ENCODE data around the gene GJA1.
"Not testable (repeated sequence)": the region's sequence is repeated elsewhere in the genome, so short reads cannot be mapped to it uniquely, and the experiment has no call there.

The GJA1 gene

GRCh38 chr6:121442576-121442975 lies 7.1 kb downstream of the GJA1 start:
- in situ Hi-C loops (cut with MboI; ENCODE audit: low sequenced_read_pairs) = loop anchor here (25.0 kb wide), 2 partner anchors 420 to 595 kb away; no protein-coding TSS in a partner anchor
- DNase-seq (ENCODE audit: low spot score in 2 of 2) = no peak
- Histone ChIP-seq H3K27me3 (ENCODE audit: low read depth) (peaks cover 51% of the 10 kb centered on the region), H3K4me1 (no peaks in the 10 kb centered on the region), H3K36me3 (replicated peaks) (no peaks in the 10 kb centered on the region), H3K4me3 (no peak overlapping the region), H3K9me3 (no peaks in the 10 kb centered on the region)

- H3K9me3 ChIP-seq = no peaks in the 10 kb centered on the region
- in situ Hi-C loops (cut with MboI; ENCODE audit: low sequenced_read_pairs) = loop anchor here (25.0 kb wide), 2 partner anchors 418 to 593 kb away; no protein-coding TSS in a partner anchor
- H3K4me3 ChIP-seq = no peak overlapping the region
- no peak for DNase-seq (ENCODE audit: low spot score in 2 of 2)
- no peaks in the 10 kb centered on the region for H3K36me3 ChIP-seq (replicated peaks)
- peaks cover 36% of the 10 kb centered on the region for H3K27me3 ChIP-seq (ENCODE audit: low read depth)
- H3K4me1 ChIP-seq = no peaks in the 10 kb centered on the region
Measured at GRCh38 chr6:121443971-121444541, 8.6 kb downstream of the GJA1 start.

GRCh38 chr6:121446705-121447104 lies 11.3 kb downstream of the GJA1 start:
- not testable (repeated sequence) for DNase-seq (ENCODE audit: low spot score in 2 of 2); H3K36me3 ChIP-seq (replicated peaks); H3K4me1 ChIP-seq; H3K9me3 ChIP-seq; H3K4me3 ChIP-seq
- peaks cover 22% of the 10 kb centered on the region for H3K27me3 ChIP-seq (ENCODE audit: low read depth)
- in situ Hi-C loops (cut with MboI; ENCODE audit: low sequenced_read_pairs) = loop anchor here (25.0 kb wide), 2 partner anchors 416 to 591 kb away; no protein-coding TSS in a partner anchor

GRCh38 chr6:121447746-121448145 lies 12.3 kb downstream of the GJA1 start:
- H3K4me3 ChIP-seq; H3K36me3 ChIP-seq (replicated peaks); DNase-seq (ENCODE audit: low spot score in 2 of 2); H3K4me1 ChIP-seq; H3K9me3 ChIP-seq: not testable (repeated sequence)
- H3K27me3 ChIP-seq (ENCODE audit: low read depth) = peaks cover 13% of the 10 kb centered on the region
- in situ Hi-C loops (cut with MboI; ENCODE audit: low sequenced_read_pairs) = loop anchor here (25.0 kb wide), 2 partner anchors 415 to 590 kb away; no protein-coding TSS in a partner anchor

GRCh38 chr6:121448528-121448927 lies 13.1 kb downstream of the GJA1 start:
- not testable (repeated sequence) for H3K9me3 ChIP-seq; H3K36me3 ChIP-seq (replicated peaks); DNase-seq (ENCODE audit: low spot score in 2 of 2); H3K4me3 ChIP-seq; H3K4me1 ChIP-seq; H3K27me3 ChIP-seq (ENCODE audit: low read depth)
- in situ Hi-C loops (cut with MboI; ENCODE audit: low sequenced_read_pairs) = loop anchor here (25.0 kb wide), 2 partner anchors 414 to 589 kb away; no protein-coding TSS in a partner anchor

GRCh38 chr6:121449331-121449730 lies 13.9 kb downstream of the GJA1 start:
- Histone ChIP-seq H3K27me3 (ENCODE audit: low read depth) (peaks cover 3% of the 10 kb centered on the region; the same call in 1 of the 2 replicates), H3K9me3 (no peaks in the 10 kb centered on the region), H3K4me1 (no peaks in the 10 kb centered on the region), H3K36me3 (replicated peaks) (no peaks in the 10 kb centered on the region), H3K4me3 (no peak overlapping the region)
- in situ Hi-C loops (cut with MboI; ENCODE audit: low sequenced_read_pairs) = loop anchor here (25.0 kb wide), 2 partner anchors 413 to 588 kb away; no protein-coding TSS in a partner anchor
- no peak for DNase-seq (ENCODE audit: low spot score in 2 of 2)

GRCh38 chr6:121450242-121450641 lies 14.8 kb downstream of the GJA1 start:
- no peaks in the 10 kb centered on the region for H3K4me1 ChIP-seq
- no peak for DNase-seq (ENCODE audit: low spot score in 2 of 2)
- no peak overlapping the region for H3K4me3 ChIP-seq
- H3K9me3 ChIP-seq = no peaks in the 10 kb centered on the region
- no peaks in the 10 kb centered on the region for H3K27me3 ChIP-seq (ENCODE audit: low read depth)
- H3K36me3 ChIP-seq (replicated peaks) = no peaks in the 10 kb centered on the region
- in situ Hi-C loops (cut with MboI; ENCODE audit: low sequenced_read_pairs) = no loop called here

- no peaks in the 10 kb centered on the region for H3K4me1 ChIP-seq
- no peaks in the 10 kb centered on the region for H3K27me3 ChIP-seq (ENCODE audit: low read depth)
- DNase-seq (ENCODE audit: low spot score in 2 of 2) = no peak
- in situ Hi-C loops (cut with MboI; ENCODE audit: low sequenced_read_pairs) = no loop called here
- no peaks in the 10 kb centered on the region for H3K36me3 ChIP-seq (replicated peaks)
- H3K4me3 ChIP-seq = no peak overlapping the region
- no peaks in the 10 kb centered on the region for H3K9me3 ChIP-seq
Measured at GRCh38 chr6:121451250-121451649, 15.8 kb downstream of the GJA1 start.

GRCh38 chr6:121453191-121453590 lies 17.7 kb downstream of the GJA1 start:
- Histone ChIP-seq H3K36me3 (replicated peaks) (no peaks in the 10 kb centered on the region), H3K4me1 (no peaks in the 10 kb centered on the region), H3K9me3 (no peaks in the 10 kb centered on the region), H3K27me3 (ENCODE audit: low read depth) (no peaks in the 10 kb centered on the region), H3K4me3 (no peak overlapping the region)
- in situ Hi-C loops (cut with MboI; ENCODE audit: low sequenced_read_pairs) = no loop called here
- no peak for DNase-seq (ENCODE audit: low spot score in 2 of 2)

GRCh38 chr6:121460170-121460569 lies 24.7 kb downstream of the GJA1 start:
- Histone ChIP-seq H3K4me3 (no peak overlapping the region), H3K9me3 (no peaks in the 10 kb centered on the region), H3K4me1 (no peaks in the 10 kb centered on the region), H3K27me3 (ENCODE audit: low read depth) (no peaks in the 10 kb centered on the region), H3K36me3 (replicated peaks) (no peaks in the 10 kb centered on the region)
- in situ Hi-C loops (cut with MboI; ENCODE audit: low sequenced_read_pairs) = no loop called here
- no peak for DNase-seq (ENCODE audit: low spot score in 2 of 2)

GRCh38 chr6:121463087-121463486 lies 27.6 kb downstream of the GJA1 start:
- H3K36me3 ChIP-seq (replicated peaks) = no peaks in the 10 kb centered on the region
- H3K4me3 ChIP-seq = no peak overlapping the region
- in situ Hi-C loops (cut with MboI; ENCODE audit: low sequenced_read_pairs) = no loop called here
- DNase-seq (ENCODE audit: low spot score in 2 of 2) = no peak
- H3K4me1 ChIP-seq = no peaks in the 10 kb centered on the region
- no peaks in the 10 kb centered on the region for H3K9me3 ChIP-seq
- no peaks in the 10 kb centered on the region for H3K27me3 ChIP-seq (ENCODE audit: low read depth)

- no peaks in the 10 kb centered on the region for H3K36me3 ChIP-seq (replicated peaks)
- H3K4me3 ChIP-seq = no peak overlapping the region
- in situ Hi-C loops (cut with MboI; ENCODE audit: low sequenced_read_pairs) = no loop called here
- no peak for DNase-seq (ENCODE audit: low spot score in 2 of 2)
- no peaks in the 10 kb centered on the region for H3K9me3 ChIP-seq
- H3K27me3 ChIP-seq (ENCODE audit: low read depth) = no peaks in the 10 kb centered on the region
- no peaks in the 10 kb centered on the region for H3K4me1 ChIP-seq
Measured at GRCh38 chr6:121465101-121465500, 29.7 kb downstream of the GJA1 start.

- H3K36me3 ChIP-seq (replicated peaks) = no peaks in the 10 kb centered on the region
Measured at GRCh38 chr6:121479486-121480098, 44.1 kb downstream of the GJA1 start.

GRCh38 chr6:121480099-121480713 lies 44.8 kb downstream of the GJA1 start:
- Histone ChIP-seq H3K4me3 (no peak overlapping the region), H3K36me3 (replicated peaks) (no peaks in the 10 kb centered on the region), H3K4me1 (no peaks in the 10 kb centered on the region), H3K9me3 (no peaks in the 10 kb centered on the region), H3K27me3 (ENCODE audit: low read depth) (no peaks in the 10 kb centered on the region)
- in situ Hi-C loops (cut with MboI; ENCODE audit: low sequenced_read_pairs) = no loop called here
- no peak for DNase-seq (ENCODE audit: low spot score in 2 of 2)

More at GRCh38 chr6:121479486-121480098, 44.1 kb downstream of the GJA1 start:
- Histone ChIP-seq H3K9me3 (no peaks in the 10 kb centered on the region), H3K4me3 (no peak overlapping the region), H3K27me3 (ENCODE audit: low read depth) (no peaks in the 10 kb centered on the region), H3K4me1 (no peaks in the 10 kb centered on the region)
- DNase-seq (ENCODE audit: low spot score in 2 of 2) = no peak
- in situ Hi-C loops (cut with MboI; ENCODE audit: low sequenced_read_pairs) = no loop called here

Data from HAP-1 (cell line).